WTC11 (cell line): ENCODE measurements around the gene CD96. TPM values are rescaled to one million over a fixed set of nuclear protein-coding genes. Genes with fewer than 3 reads are reported as not detected.

ENCODE experiments used
- ATAC-seq: fragments of 200-7000 bp; cut with Tn5 transposase; 2 replicates; pipeline ENCODE4 v1.10.0; 2021; ENCODE audit warnings: mild to moderate bottlenecking, moderate library complexity
- CTCF ChIA-PET: fragments of 300-600 bp; sonication (Branson Sonifier 250); formaldehyde crosslinking; loops from one replicate; lab custom pipeline; 2021; ENCODE audit warnings: antibody characterized with exemption; lab: Charles Lee
- POLR2A ChIA-PET: fragments of 350-600 bp; sonication (Branson Sonifier 250); formaldehyde crosslinking; loops from one replicate; lab custom pipeline; 2021; ENCODE audit warnings: antibody characterized with exemption; lab: Charles Lee
- DNase-seq: peaks from one replicate; pipeline ENCODE4 v3.0.0; 2021; ENCODE audit warnings: low spot score
- H3K27ac Mint-ChIP-seq: 2 replicates; pipeline ENCODE4 v1.8.0; 2021; ENCODE audit warnings: mixed read lengths
- H3K27me3 Mint-ChIP-seq: 2 replicates; pipeline ENCODE4 v1.8.0; 2021; ENCODE audit warnings: low read depth, mild to moderate bottlenecking, moderate library complexity, mixed read lengths
- H3K36me3 Mint-ChIP-seq: 2 replicates; pipeline ENCODE4 v1.8.0; 2021; ENCODE audit warnings: mixed read lengths
- H3K4me1 Mint-ChIP-seq: 2 replicates; pipeline ENCODE4 v1.8.0; 2022; ENCODE audit warnings: mixed read lengths
- H3K4me3 Mint-ChIP-seq: 2 replicates; pipeline ENCODE4 v1.8.0; 2021; ENCODE audit warnings: mild to moderate bottlenecking, moderate library complexity, mixed read lengths
- H3K9me3 Mint-ChIP-seq: 2 replicates; pipeline ENCODE4 v1.8.0; 2021; ENCODE audit warnings: mixed read lengths
- ELF4 ChIP-seq: sonication (generic); formaldehyde crosslinking; IDR thresholded peaks from 2 replicates; pipeline ENCODE4 v1.8.1; 2022; ENCODE audit warnings: low read depth, mild to moderate bottlenecking, moderate library complexity, missing genetic modification reagents
- FOXJ3 ChIP-seq: sonication (generic); formaldehyde crosslinking; IDR thresholded peaks from 2 replicates; pipeline ENCODE4 v1.9.0; 2021; ENCODE audit warnings: missing genetic modification reagents, mild to moderate bottlenecking, borderline replicate concordance
- NFE2L1 ChIP-seq: sonication (generic); formaldehyde crosslinking; IDR thresholded peaks from 2 replicates; pipeline ENCODE4 v1.8.1; 2023; ENCODE audit warnings: missing genetic modification reagents
- OVOL2 ChIP-seq: fragments of 250-450 bp; sonication (Bioruptor Pico); IDR thresholded peaks from 2 replicates; pipeline ENCODE4 v1.9.0; 2021; ENCODE audit warnings: mild to moderate bottlenecking, borderline replicate concordance
- PRRX2 ChIP-seq: fragments of 250-450 bp; sonication (Bioruptor Pico); IDR thresholded peaks from 2 replicates; pipeline ENCODE4 v1.8.0; 2021; ENCODE audit warnings: mild to moderate bottlenecking
- USF2 ChIP-seq: sonication (generic); formaldehyde crosslinking; IDR thresholded peaks from 2 replicates; pipeline ENCODE4 v1.8.1; 2023; ENCODE audit warnings: mild to moderate bottlenecking, missing genetic modification reagents, moderate library complexity
- ZBTB21 ChIP-seq: sonication (generic); formaldehyde crosslinking; IDR thresholded peaks from 2 replicates; pipeline ENCODE4 v1.8.1; 2023; ENCODE audit warnings: mild to moderate bottlenecking, missing genetic modification reagents, borderline replicate concordance
- ZNF263 ChIP-seq: sonication (generic); formaldehyde crosslinking; IDR thresholded peaks from 2 replicates; pipeline ENCODE4 v1.8.1; 2022; ENCODE audit warnings: low read depth, mild to moderate bottlenecking, moderate library complexity, missing genetic modification reagents
- ZNF512 ChIP-seq: sonication (generic); formaldehyde crosslinking; IDR thresholded peaks from 2 replicates; pipeline ENCODE4 v1.8.1; 2022; ENCODE audit warnings: missing genetic modification reagents, borderline replicate concordance
- total RNA-seq: library from RNA; stranded (reverse); gene quantifications from 3 replicates; pipeline ENCODE4 v1.2.3, GENCODE V29; 2021
- TF ChIP-seq, protein P1 (sequence below): sonication (generic); formaldehyde crosslinking; IDR thresholded peaks from 2 replicates; pipeline ENCODE4 v1.8.0; 2022; ENCODE audit warnings: mild to moderate bottlenecking, missing genetic modification reagents
- TF ChIP-seq, protein P2 (sequence below): sonication (generic); formaldehyde crosslinking; IDR thresholded peaks from 2 replicates; pipeline ENCODE4 v1.8.0; 2022; ENCODE audit warnings: missing genetic modification reagents
- TF ChIP-seq, protein P3 (sequence below): sonication (generic); formaldehyde crosslinking; IDR thresholded peaks from 2 replicates; pipeline ENCODE4 v1.8.1; 2022; ENCODE audit warnings: low read depth, mild to moderate bottlenecking, moderate library complexity, missing genetic modification reagents, borderline replicate concordance

The CD96 gene
- total RNA-seq, 1 experiment from 2014 or later, result 0.33 TPM

DNA sequence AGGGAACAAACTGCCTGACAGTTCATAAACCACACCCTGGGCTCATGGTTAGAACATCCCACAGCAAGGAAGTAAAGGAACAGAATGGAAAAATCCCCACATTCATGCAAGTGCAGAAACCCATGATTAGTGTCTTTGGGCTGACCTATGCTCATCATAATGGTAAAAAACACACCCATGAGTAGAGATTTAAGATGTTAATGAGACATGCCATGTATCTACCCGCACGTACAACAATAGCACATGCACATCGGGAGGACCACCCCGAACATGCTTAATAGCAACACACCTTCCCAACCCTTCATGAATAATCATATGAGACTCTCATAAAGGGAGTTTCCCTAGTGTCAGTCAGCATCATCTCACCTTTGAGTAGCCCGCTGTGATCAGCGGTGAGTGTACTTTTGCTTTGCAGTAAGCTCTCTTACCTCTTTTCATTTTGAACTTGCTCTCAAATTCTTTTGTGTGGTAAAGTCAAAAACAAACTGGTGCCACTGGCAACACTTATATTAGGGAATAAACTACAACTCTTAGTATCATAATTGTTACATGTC is 30.0 kb downstream of the CD96 start (continued):
- TF ChIP-seq, protein P1, sequence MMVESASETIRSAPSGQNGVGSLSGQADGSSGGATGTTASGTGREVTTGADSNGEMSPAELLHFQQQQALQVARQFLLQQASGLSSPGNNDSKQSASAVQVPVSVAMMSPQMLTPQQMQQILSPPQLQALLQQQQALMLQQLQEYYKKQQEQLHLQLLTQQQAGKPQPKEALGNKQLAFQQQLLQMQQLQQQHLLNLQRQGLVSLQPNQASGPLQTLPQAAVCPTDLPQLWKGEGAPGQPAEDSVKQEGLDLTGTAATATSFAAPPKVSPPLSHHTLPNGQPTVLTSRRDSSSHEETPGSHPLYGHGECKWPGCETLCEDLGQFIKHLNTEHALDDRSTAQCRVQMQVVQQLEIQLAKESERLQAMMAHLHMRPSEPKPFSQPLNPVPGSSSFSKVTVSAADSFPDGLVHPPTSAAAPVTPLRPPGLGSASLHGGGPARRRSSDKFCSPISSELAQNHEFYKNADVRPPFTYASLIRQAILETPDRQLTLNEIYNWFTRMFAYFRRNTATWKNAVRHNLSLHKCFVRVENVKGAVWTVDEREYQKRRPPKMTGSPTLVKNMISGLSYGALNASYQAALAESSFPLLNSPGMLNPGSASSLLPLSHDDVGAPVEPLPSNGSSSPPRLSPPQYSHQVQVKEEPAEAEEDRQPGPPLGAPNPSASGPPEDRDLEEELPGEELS (CRISPR knock-in tag), result no peak
- TF ChIP-seq, protein P2, sequence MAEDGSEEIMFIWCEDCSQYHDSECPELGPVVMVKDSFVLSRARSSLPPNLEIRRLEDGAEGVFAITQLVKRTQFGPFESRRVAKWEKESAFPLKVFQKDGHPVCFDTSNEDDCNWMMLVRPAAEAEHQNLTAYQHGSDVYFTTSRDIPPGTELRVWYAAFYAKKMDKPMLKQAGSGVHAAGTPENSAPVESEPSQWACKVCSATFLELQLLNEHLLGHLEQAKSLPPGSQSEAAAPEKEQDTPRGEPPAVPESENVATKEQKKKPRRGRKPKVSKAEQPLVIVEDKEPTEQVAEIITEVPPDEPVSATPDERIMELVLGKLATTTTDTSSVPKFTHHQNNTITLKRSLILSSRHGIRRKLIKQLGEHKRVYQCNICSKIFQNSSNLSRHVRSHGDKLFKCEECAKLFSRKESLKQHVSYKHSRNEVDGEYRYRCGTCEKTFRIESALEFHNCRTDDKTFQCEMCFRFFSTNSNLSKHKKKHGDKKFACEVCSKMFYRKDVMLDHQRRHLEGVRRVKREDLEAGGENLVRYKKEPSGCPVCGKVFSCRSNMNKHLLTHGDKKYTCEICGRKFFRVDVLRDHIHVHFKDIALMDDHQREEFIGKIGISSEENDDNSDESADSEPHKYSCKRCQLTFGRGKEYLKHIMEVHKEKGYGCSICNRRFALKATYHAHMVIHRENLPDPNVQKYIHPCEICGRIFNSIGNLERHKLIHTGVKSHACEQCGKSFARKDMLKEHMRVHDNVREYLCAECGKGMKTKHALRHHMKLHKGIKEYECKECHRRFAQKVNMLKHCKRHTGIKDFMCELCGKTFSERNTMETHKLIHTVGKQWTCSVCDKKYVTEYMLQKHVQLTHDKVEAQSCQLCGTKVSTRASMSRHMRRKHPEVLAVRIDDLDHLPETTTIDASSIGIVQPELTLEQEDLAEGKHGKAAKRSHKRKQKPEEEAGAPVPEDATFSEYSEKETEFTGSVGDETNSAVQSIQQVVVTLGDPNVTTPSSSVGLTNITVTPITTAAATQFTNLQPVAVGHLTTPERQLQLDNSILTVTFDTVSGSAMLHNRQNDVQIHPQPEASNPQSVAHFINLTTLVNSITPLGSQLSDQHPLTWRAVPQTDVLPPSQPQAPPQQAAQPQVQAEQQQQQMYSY (CRISPR knock-in tag), result no peak

- ATAC-seq, result no peak
- POLR2A ChIA-PET, result no interaction called here
- H3K4me3 Mint-ChIP-seq, result no peak overlapping the region
Observed at GRCh38 chr3:111577113-111577512, 35.1 kb downstream of the CD96 start.

GRCh38 chr3:111577798-111578685 is 36.0 kb downstream of the CD96 start:
- CTCF ChIA-PET, result interaction anchor here (0.7 to 2.1 kb wide), 14 partner anchors 11 to 435 kb away, joined by 3 to 19 read pairs (median 4); partner anchors contain the start of gene ABHD10
- no peak for DNase-seq
- H3K36me3 Mint-ChIP-seq, result peaks cover 4% of the 10 kb centered on the region
- no peaks in the 10 kb centered on the region; the same call in 1 of the 2 replicates for H3K27me3 Mint-ChIP-seq
- peak; percentile 95 for ATAC-seq
- H3K9me3 Mint-ChIP-seq, result peaks cover 8% of the 10 kb centered on the region
- no peak overlapping the region for H3K27ac Mint-ChIP-seq
- no peak for TF ChIP-seq PRRX2 (CRISPR knock-in tag)
- no peak for TF ChIP-seq ELF4 (CRISPR knock-in tag)
- TF ChIP-seq ZBTB21 (CRISPR knock-in tag), result no peak
- TF ChIP-seq USF2 (CRISPR knock-in tag), result no peak
- H3K4me3 Mint-ChIP-seq, result no peak overlapping the region
- POLR2A ChIA-PET, result no interaction called here
- no peaks in the 10 kb centered on the region for H3K4me1 Mint-ChIP-seq

More at GRCh38 chr3:111577113-111577512, 35.1 kb downstream of the CD96 start:
- no peaks in the 10 kb centered on the region for H3K36me3 Mint-ChIP-seq
- no peak overlapping the region for H3K27ac Mint-ChIP-seq
- TF ChIP-seq OVOL2 (CRISPR knock-in tag) (no peak), ZNF263 (CRISPR knock-in tag) (no peak), NFE2L1 (no peak), PRRX2 (CRISPR knock-in tag) (no peak), ZNF512 (CRISPR knock-in tag) (no peak), FOXJ3 (CRISPR knock-in tag) (no peak)
- TF ChIP-seq, protein P3, sequence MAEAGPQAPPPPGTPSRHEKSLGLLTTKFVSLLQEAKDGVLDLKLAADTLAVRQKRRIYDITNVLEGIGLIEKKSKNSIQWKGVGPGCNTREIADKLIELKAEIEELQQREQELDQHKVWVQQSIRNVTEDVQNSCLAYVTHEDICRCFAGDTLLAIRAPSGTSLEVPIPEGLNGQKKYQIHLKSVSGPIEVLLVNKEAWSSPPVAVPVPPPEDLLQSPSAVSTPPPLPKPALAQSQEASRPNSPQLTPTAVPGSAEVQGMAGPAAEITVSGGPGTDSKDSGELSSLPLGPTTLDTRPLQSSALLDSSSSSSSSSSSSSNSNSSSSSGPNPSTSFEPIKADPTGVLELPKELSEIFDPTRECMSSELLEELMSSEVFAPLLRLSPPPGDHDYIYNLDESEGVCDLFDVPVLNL (CRISPR knock-in tag), result no peak
- no peaks in the 10 kb centered on the region for H3K9me3 Mint-ChIP-seq
- DNase-seq, result no peak
- no peaks in the 10 kb centered on the region; the same call in 1 of the 2 replicates for H3K27me3 Mint-ChIP-seq
- CTCF ChIA-PET, result interaction anchor here (1.3 to 2.1 kb wide), 6 partner anchors 14 to 436 kb away, joined by 3 to 19 read pairs (median 8); no protein-coding TSS in a partner anchor
- H3K4me1 Mint-ChIP-seq, result no peaks in the 10 kb centered on the region
